Measurements from ENCODE around the gene AP1G2. TPM values are rescaled to one million over a fixed set of nuclear protein-coding genes. Genes with fewer than 3 reads are reported as not detected.

AP1G2 gene
- total and polyA plus RNA-seq, 2 of the 13 experiments (the other 11 are each of a cell fraction or from before 2014, with no cell fraction given), result 96.9 to 611 TPM

GRCh38 chr14:23571701-23572523 is 4.3 kb upstream of the AP1G2 start (continued):
- TF ChIP-seq ZNF329 (CRISPR knock-in tag; IDR thresholded peaks at IDR 0.05; ENCODE audit: low read depth) (no peak), SETDB1 (CRISPR knock-in tag; IDR thresholded peaks at IDR 0.05; ENCODE audit: borderline replicate concordance) (no peak), IRF9 (CRISPR knock-in tag; IDR thresholded peaks at IDR 0.05; ENCODE audit: borderline replicate concordance) (no peak; the same call in 1 of the 2 replicates), SYNCRIP (IDR thresholded peaks at IDR 0.05; ENCODE audit: insufficient read depth, low read depth, low read length) (no peak), NFRKB (IDR thresholded peaks at IDR 0.05) (no peak), ZNF788 (CRISPR knock-in tag; IDR thresholded peaks at IDR 0.05; ENCODE audit: borderline replicate concordance) (0 out of 2 replicates have a peak, but pooled peaks have one; percentile 19), ERF (CRISPR knock-in tag; IDR thresholded peaks at IDR 0.05) (no peak), TRIM22 (IDR thresholded peaks at IDR 0.05) (no peak), ZNF687 (CRISPR knock-in tag; IDR thresholded peaks at IDR 0.05) (peak; percentile 50; the same call in 1 of the 2 replicates), PRDM15 (CRISPR knock-in tag; IDR thresholded peaks at IDR 0.05) (no peak), TAF15 (IDR thresholded peaks at IDR 0.05; ENCODE audit: low read depth, low read length, poor library complexity, severe bottlenecking) (no peak), ZHX1 (CRISPR knock-in tag; IDR thresholded peaks at IDR 0.05; ENCODE audit: low read depth) (no peak), ZNF782 (CRISPR knock-in tag; IDR thresholded peaks at IDR 0.05; ENCODE audit: borderline replicate concordance) (0 out of 2 replicates have a peak, but pooled peaks have one; percentile 28), ZNF660 (CRISPR knock-in tag; IDR thresholded peaks at IDR 0.05; ENCODE audit: borderline replicate concordance, low read depth) (no peak)
